GM18951 (cell line): ENCODE data around the gene HOXB9.

Experiments
- POLR2A ChIP-seq: IDR thresholded peaks from 4 replicates; pipeline ENCODE4 v1.6.1; 2011; ENCODE audit warnings: mild to moderate bottlenecking; ENCODE audit not compliant: insufficient read length, insufficient read depth; ENCODE audit errors: extremely low read depth
- in situ Hi-C: fragments of 300-500 bp; cut with MboI; formaldehyde crosslinking; loops from one replicate; pipeline ENCODE4 v1.12.0; 2022; ENCODE audit warnings: low sequenced_read_pairs, mixed read lengths, inconsistent platforms; ENCODE audit not compliant: unreplicated experiment

HOXB9 gene

GRCh38 chr17:48608494-48608834 lies 17.7 kb downstream of the HOXB9 start:
- in situ Hi-C loops: no loop called here
- no peak for TF ChIP-seq POLR2A

- in situ Hi-C loops: no loop called here
- TF ChIP-seq POLR2A: no peak
Observed at GRCh38 chr17:48606892-48607614, 19.1 kb downstream of the HOXB9 start.

- in situ Hi-C loops: no loop called here
- no peak for TF ChIP-seq POLR2A
Observed at GRCh38 chr17:48605991-48606891, 19.9 kb downstream of the HOXB9 start.

- in situ Hi-C loops: no loop called here
- no peak for TF ChIP-seq POLR2A
Observed at GRCh38 chr17:48605409-48605919, 20.7 kb downstream of the HOXB9 start.

- in situ Hi-C loops: no loop called here
- peak; percentile 17 for TF ChIP-seq POLR2A
Observed at GRCh38 chr17:48604770-48605329, 21.3 kb downstream of the HOXB9 start, which contains the start of gene HOXB6. Gene HOXB6 (minus strand): TSS chr17:48604986. CDS start chr17:48598150, 6,836 bp downstream.

- in situ Hi-C loops: no loop called here
- TF ChIP-seq POLR2A: no peak
Observed at GRCh38 chr17:48603959-48604769, 22.0 kb downstream of the HOXB9 start.

- in situ Hi-C loops: no loop called here
- no peak for TF ChIP-seq POLR2A
Observed at GRCh38 chr17:48601539-48602425, 24.4 kb downstream of the HOXB9 start.

GRCh38 chr17:48601207-48601538 lies 25.0 kb downstream of the HOXB9 start:
- in situ Hi-C loops: no loop called here

GRCh38 chr17:48600244-48601098 lies 25.7 kb downstream of the HOXB9 start:
- no peak for TF ChIP-seq POLR2A
- in situ Hi-C loops: no loop called here

More at GRCh38 chr17:48601207-48601538, 25.0 kb downstream of the HOXB9 start:
- TF ChIP-seq POLR2A: no peak

GRCh38 chr17:48599354-48599753 lies 26.8 kb downstream of the HOXB9 start:
- TF ChIP-seq POLR2A: no peak
- in situ Hi-C loops: no loop called here

- in situ Hi-C loops: no loop called here
Observed at GRCh38 chr17:48598736-48599135, 27.4 kb downstream of the HOXB9 start.

More at GRCh38 chr17:48598736-48599135, 27.4 kb downstream of the HOXB9 start:
- TF ChIP-seq POLR2A: no peak
